ENCODE data around the gene HABP4. TPM values are rescaled to one million over a fixed set of nuclear protein-coding genes. Genes with fewer than 3 reads are reported as not detected.
"Not testable (repeated sequence)": the region's sequence is repeated elsewhere in the genome, so short reads cannot be mapped to it uniquely, and the experiment has no call there.

HABP4 gene
- total and polyA plus RNA-seq, 2 experiments from 2014 or later, result 41.0 to 69.6 TPM

DNA sequence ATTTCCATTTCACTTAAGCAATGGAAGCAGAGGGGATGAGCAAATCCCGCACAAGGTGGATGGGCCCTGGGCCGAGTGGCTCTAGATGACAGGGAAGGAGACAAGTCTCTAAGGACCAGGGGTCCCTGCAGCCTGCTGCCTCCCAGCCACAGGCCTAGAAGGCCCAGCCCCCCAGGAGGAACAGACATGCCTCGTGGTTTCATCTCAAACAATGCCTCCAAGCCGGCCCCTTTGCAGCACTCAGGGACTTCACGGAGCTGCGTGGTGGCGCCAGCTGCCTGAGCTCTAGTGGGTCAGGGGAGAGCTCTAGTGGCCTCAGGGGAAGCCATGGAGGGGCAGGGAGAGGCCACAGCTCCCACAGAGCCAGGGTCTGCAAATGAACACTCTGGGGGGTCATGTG lies 48.8 kb downstream of the HABP4 start:
- Histone ChIP-seq H3K4me1 (ENCODE audit: low read depth) (peaks cover 42% of the 10 kb centered on the region), H3K36me3 (no peaks in the 10 kb centered on the region), H3K4me3 (no peak overlapping the region), H3K27me3 (no peaks in the 10 kb centered on the region), H3K27ac (peak overlapping the region; percentile 81), H3K9me3 (ENCODE audit: low read depth) (no peaks in the 10 kb centered on the region)
- TF ChIP-seq CTCF (IDR thresholded peaks at IDR 0.05; ENCODE audit: low read depth, low read length), result no peak
- no peak for DNase-seq (ENCODE audit: low read depth in 1 of 2, low spot score in 1 of 2)

GRCh38 chr9:96499257-96499656 lies 49.3 kb downstream of the HABP4 start:
- no peaks in the 10 kb centered on the region for H3K9me3 ChIP-seq (ENCODE audit: low read depth)
- DNase-seq (ENCODE audit: low read depth in 1 of 2, low spot score in 1 of 2), result peak in 1 of 2 donors; percentile 78
- no peaks in the 10 kb centered on the region for H3K27me3 ChIP-seq
- no peak for TF ChIP-seq CTCF (IDR thresholded peaks at IDR 0.05; ENCODE audit: low read depth, low read length)
- H3K4me1 ChIP-seq (ENCODE audit: low read depth), result peaks cover 42% of the 10 kb centered on the region
- H3K36me3 ChIP-seq, result no peaks in the 10 kb centered on the region
- H3K27ac ChIP-seq, result peak overlapping the region; percentile 81
- H3K4me3 ChIP-seq, result no peak overlapping the region

DNA sequence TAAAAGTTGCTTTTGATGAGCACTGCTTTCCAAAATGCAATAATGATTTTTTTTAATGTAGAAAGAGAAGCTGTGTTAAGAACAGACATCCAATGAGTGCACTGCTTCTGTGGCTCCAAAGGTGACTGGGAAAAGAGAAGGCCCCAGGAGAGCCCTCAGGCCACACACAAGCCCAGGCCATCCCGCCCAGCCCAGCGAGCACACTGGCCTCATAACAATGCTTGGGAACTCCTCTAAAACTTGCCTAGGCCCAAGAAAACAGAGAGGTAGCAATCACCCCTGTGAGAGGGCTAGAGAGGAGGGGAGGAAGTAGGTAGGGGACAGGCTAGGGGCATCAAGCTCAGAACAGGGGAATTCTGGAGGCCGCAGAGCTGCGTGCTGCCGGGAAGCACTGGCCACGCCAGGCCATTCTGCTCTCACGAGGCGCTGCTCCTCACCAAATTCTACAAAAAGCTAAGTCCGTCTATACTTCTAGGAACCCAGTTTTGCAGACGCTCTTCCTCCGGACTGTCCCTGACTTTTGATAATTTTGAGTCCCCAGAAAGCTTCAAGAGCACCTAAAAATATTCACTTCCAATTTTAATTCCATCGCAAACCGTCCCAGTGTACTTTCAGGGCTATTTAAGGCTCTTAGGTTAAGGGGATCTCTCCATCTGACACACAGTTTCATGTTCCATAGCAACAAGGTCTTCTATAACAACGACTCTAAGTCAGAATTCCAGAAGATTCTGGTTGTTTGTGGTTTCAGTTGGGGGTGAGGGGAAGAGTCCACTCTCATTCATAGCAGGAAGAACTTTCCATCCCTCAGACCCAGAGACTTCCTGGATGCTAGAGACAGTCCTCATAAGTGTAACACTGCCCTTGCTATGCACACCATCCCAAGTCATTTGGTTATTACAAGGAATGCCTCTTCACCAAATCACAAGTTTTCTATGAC lies 51.0 kb downstream of the HABP4 start:
- peak overlapping the region; percentile 81 for H3K27ac ChIP-seq
- TF ChIP-seq CTCF (IDR thresholded peaks at IDR 0.05; ENCODE audit: low read depth, low read length), result no peak
- H3K36me3 ChIP-seq, result no peaks in the 10 kb centered on the region
- no peaks in the 10 kb centered on the region for H3K27me3 ChIP-seq
- peaks cover 42% of the 10 kb centered on the region for H3K4me1 ChIP-seq (ENCODE audit: low read depth)
- DNase-seq (ENCODE audit: low read depth in 1 of 2, low spot score in 1 of 2), result no peak
- H3K9me3 ChIP-seq (ENCODE audit: low read depth), result no peaks in the 10 kb centered on the region
- no peak overlapping the region for H3K4me3 ChIP-seq

DNA sequence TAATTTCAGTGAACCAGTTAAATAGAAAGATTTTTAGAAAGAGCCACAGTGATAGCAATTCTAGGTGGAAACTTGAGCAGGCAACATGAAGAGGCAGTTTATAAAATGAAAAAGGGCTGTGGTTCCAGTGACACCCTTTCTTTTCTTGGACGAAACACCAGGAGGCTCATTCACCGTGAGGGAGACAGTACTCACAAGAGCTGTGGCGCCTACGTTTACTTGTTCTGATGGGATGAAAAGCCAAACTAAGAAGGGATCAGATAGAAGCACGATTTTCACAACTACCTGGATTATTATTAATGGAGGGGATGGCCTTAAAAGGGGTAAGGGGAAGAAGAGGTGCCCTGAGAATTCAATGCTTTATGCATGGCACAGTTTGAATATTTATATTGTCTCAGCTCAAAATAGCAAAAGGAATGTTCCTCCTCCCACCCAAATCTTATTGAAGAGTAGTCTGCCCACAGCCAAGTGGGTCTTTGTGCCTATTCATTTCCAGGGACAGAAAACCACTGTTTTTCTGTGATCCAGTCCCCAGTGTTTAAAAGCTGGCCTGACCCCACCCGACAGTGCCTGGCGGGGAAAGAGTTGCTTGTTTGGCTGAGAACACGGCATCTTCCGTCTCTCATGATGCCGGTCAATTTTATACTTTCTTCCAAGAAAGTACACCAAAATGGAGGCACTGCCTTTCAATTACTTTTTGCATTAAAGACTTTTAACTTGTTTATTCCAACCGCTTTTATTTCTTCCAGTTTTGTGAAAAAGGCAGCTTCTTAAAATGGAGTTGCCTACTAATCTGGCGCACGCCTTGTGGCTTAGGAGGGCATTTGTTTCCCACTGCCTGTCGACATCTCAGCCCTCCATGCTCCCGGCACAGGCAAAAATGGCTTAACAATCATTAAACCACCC lies 51.9 kb downstream of the HABP4 start:
- no peak for DNase-seq (ENCODE audit: low read depth in 1 of 2, low spot score in 1 of 2)
- no peaks in the 10 kb centered on the region for H3K27me3 ChIP-seq
- H3K4me1 ChIP-seq (ENCODE audit: low read depth), result peaks cover 42% of the 10 kb centered on the region
- H3K4me3 ChIP-seq, result no peak overlapping the region
- no peaks in the 10 kb centered on the region for H3K36me3 ChIP-seq
- H3K9me3 ChIP-seq (ENCODE audit: low read depth), result no peaks in the 10 kb centered on the region
- no peak for TF ChIP-seq CTCF (IDR thresholded peaks at IDR 0.05; ENCODE audit: low read depth, low read length)
- peak overlapping the region; percentile 81 for H3K27ac ChIP-seq

GRCh38 chr9:96502539-96503373 lies 52.8 kb downstream of the HABP4 start:
- Histone ChIP-seq H3K36me3 (no peaks in the 10 kb centered on the region), H3K9me3 (ENCODE audit: low read depth) (no peaks in the 10 kb centered on the region), H3K27ac (no peak overlapping the region), H3K4me1 (ENCODE audit: low read depth) (peaks cover 42% of the 10 kb centered on the region), H3K27me3 (no peaks in the 10 kb centered on the region), H3K4me3 (no peak overlapping the region)
- TF ChIP-seq CTCF (IDR thresholded peaks at IDR 0.05; ENCODE audit: low read depth, low read length), result no peak
- no peak for DNase-seq (ENCODE audit: low read depth in 1 of 2, low spot score in 1 of 2)

DNA sequence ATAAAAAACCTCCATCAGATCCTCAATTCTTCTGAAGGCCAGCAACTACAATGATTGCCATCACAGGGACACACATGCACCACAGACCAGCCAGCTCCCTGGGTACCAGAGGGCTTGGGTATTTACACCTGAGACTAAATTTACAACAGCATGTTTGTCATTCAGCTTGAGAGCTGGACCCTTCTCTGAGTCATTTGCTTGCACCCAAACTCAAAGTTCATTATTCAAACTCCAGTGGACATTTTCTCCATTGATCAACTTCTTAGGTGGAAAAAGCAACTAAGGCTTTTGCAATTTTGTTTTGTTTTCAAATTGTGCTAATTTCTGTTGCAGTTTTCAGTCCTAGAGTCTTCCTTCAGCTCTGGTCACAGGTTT lies 53.4 kb downstream of the HABP4 start:
- H3K36me3 ChIP-seq; H3K4me3 ChIP-seq; H3K27me3 ChIP-seq; H3K27ac ChIP-seq; DNase-seq (ENCODE audit: low read depth in 1 of 2, low spot score in 1 of 2); H3K9me3 ChIP-seq (ENCODE audit: low read depth): not testable (repeated sequence)
- peaks cover 42% of the 10 kb centered on the region for H3K4me1 ChIP-seq (ENCODE audit: low read depth)
